ENCODE data around the gene USP32. TPM values are rescaled to one million over a fixed set of nuclear protein-coding genes. Genes with fewer than 3 reads are reported as not detected.

USP32 gene
- total and polyA plus RNA-seq, 2 donors from 2014 or later: 14.6 to 53.1 TPM

- TF ChIP-seq CTCF (IDR thresholded peaks at IDR 0.05; ENCODE audit: borderline replicate concordance, extremely low read depth, insufficient read depth): no peak
- Histone ChIP-seq H3K4me3 (ENCODE audit: low read length in 3 of 3) (peak overlapping the region; percentile 85 to 94 (median 87)), H3K4me1 (ENCODE audit: control insufficient read depth in 2 of 3, insufficient read depth in 2 of 3, low read depth in 1 of 3, low read length in 3 of 3) (peaks cover 0 to 5% (median 3%) of the 10 kb centered on the region in 3 donors), H3K27me3 (ENCODE audit: control insufficient read depth, insufficient read depth, low read length) (peaks cover 15% of the 10 kb centered on the region), H3K27ac (ENCODE audit: low read depth in 2 of 2, low read length in 2 of 2) (peak overlapping the region in 1 of 2 donors; percentile 54), H3K36me3 (ENCODE audit: control insufficient read depth in 2 of 3, insufficient read depth in 3 of 3, low read length in 3 of 3) (no peaks in the 10 kb centered on the region), H3K9ac (ENCODE audit: low read length in 3 of 3) (peak overlapping the region; percentile 41 to 84 (median 69)), H3K9me3 (ENCODE audit: control insufficient read depth in 2 of 3, insufficient read depth in 1 of 3, low read length in 3 of 3) (no peaks in the 10 kb centered on the region)
- intact Hi-C loops (cut with DNase I): no loop called here
- DNase-seq (peak in 2 of 5 donors; percentile 29 to 38), FAIRE-seq (no peak)
Observed at GRCh38 chr17:60134396-60135150, 257.4 kb downstream of the USP32 start.

GRCh38 chr17:60130466-60130865 is 261.5 kb downstream of the USP32 start:
- FAIRE-seq (no peak), DNase-seq (no peak)
- Histone ChIP-seq H3K4me3 (ENCODE audit: low read length in 3 of 3) (no peak overlapping the region), H3K27me3 (ENCODE audit: control insufficient read depth, insufficient read depth, low read length) (no peaks in the 10 kb centered on the region), H3K9me3 (ENCODE audit: control insufficient read depth in 2 of 3, insufficient read depth in 1 of 3, low read length in 3 of 3) (no peaks in the 10 kb centered on the region), H3K27ac (ENCODE audit: low read depth in 2 of 2, low read length in 2 of 2) (no peak overlapping the region), H3K9ac (ENCODE audit: low read length in 3 of 3) (no peak overlapping the region), H3K36me3 (ENCODE audit: control insufficient read depth in 2 of 3, insufficient read depth in 3 of 3, low read length in 3 of 3) (no peaks in the 10 kb centered on the region), H3K4me1 (ENCODE audit: control insufficient read depth in 2 of 3, insufficient read depth in 2 of 3, low read depth in 1 of 3, low read length in 3 of 3) (peaks cover 0 to 5% (median 2%) of the 10 kb centered on the region in 3 donors)
- intact Hi-C loops (cut with DNase I): no loop called here
- no peak for TF ChIP-seq CTCF (IDR thresholded peaks at IDR 0.05; ENCODE audit: borderline replicate concordance, extremely low read depth, insufficient read depth)

GRCh38 chr17:60129164-60129563 is 262.8 kb downstream of the USP32 start:
- H3K27ac ChIP-seq (ENCODE audit: low read depth in 2 of 2, low read length in 2 of 2): no peak overlapping the region
- DNase-seq: peak in 1 of 5 donors; percentile 1
- H3K4me1 ChIP-seq (ENCODE audit: control insufficient read depth in 2 of 3, insufficient read depth in 2 of 3, low read depth in 1 of 3, low read length in 3 of 3): no peaks in the 10 kb centered on the region
- no peak for TF ChIP-seq CTCF (IDR thresholded peaks at IDR 0.05; ENCODE audit: borderline replicate concordance, extremely low read depth, insufficient read depth)
- no peaks in the 10 kb centered on the region for H3K36me3 ChIP-seq (ENCODE audit: control insufficient read depth in 2 of 3, insufficient read depth in 3 of 3, low read length in 3 of 3)
- no peak overlapping the region for H3K9ac ChIP-seq (ENCODE audit: low read length in 3 of 3)
- H3K4me3 ChIP-seq (ENCODE audit: low read length in 3 of 3): no peak overlapping the region
- no peak for FAIRE-seq
- no peaks in the 10 kb centered on the region for H3K27me3 ChIP-seq (ENCODE audit: control insufficient read depth, insufficient read depth, low read length)
- no peaks in the 10 kb centered on the region for H3K9me3 ChIP-seq (ENCODE audit: control insufficient read depth in 2 of 3, insufficient read depth in 1 of 3, low read length in 3 of 3)
- intact Hi-C loops (cut with DNase I): no loop called here

Other genes with a start within 250 kb of the USP32 start
- 25.3 TPM for gene CA4, start 242.2 kb downstream of the USP32 start, total RNA-seq
- gene CA4, start 242.2 kb downstream of the USP32 start, polyA plus RNA-seq (ENCODE audit: insufficient read depth, low read depth, low replicate concordance): 102 TPM
- not detected for gene CHCT1, start 30.4 kb upstream of the USP32 start, total RNA-seq
- not detected for gene CHCT1, start 30.4 kb upstream of the USP32 start, polyA plus RNA-seq (ENCODE audit: insufficient read depth, low read depth, low replicate concordance)
- gene APPBP2, start 134.1 kb upstream of the USP32 start, total RNA-seq: 44.4 TPM
- gene APPBP2, start 134.1 kb upstream of the USP32 start, polyA plus RNA-seq (ENCODE audit: insufficient read depth, low read depth, low replicate concordance): 10.9 TPM
- 16.6 TPM for gene PPM1D, start 208.1 kb upstream of the USP32 start, total RNA-seq
- 4.5 TPM for gene PPM1D, start 208.1 kb upstream of the USP32 start, polyA plus RNA-seq (ENCODE audit: insufficient read depth, low read depth, low replicate concordance)